GF-D8 (cell line): Measurements from ENCODE around the gene RYR3.
"Not testable (repeated sequence)": the region's sequence is repeated elsewhere in the genome, so short reads cannot be mapped to it uniquely, and the experiment has no call there.

Experiments
- DNase-seq: peaks from one replicate; lab custom pipeline; 2025; lab: John Stamatoyannopoulos, UW

Gene RYR3

DNA sequence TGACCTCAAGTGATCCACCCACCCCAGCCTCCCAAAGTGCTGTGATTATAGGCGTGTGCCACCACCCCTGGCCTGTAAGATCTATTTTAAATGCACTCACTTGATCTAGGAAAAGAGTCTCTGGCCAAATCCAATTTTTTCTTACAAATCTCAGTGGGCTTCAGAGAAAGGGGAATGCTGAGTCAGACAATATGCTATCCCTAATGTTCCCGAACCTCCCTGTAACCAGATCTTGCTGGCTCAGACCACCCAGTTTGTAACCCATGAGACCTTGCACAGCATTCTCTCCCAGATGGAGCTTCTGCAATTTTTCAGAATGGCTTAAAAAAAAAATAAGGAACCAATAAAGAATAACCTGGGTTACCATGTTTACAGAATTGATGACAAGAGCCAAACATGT is 205.8 kb downstream of the RYR3 start:
- DNase-seq, result no peak

DNA sequence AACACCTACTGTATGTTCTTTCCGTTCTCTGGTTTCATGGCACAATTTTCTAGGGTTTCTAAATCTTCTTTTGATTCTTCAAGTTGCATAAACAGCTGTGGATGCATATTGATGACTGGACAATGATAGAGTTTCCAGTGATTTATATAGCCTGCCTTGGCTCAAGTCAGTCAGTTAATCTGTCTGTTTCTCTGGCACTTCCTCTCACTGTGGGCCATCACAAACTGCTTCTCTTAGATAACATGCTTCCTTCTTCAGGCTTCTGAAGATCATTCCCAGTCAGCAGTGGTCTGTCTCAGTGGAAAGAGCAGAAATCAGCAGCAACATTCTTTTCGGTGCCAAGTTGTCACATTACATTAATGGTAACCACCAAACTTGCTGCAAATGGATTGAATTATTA is 207.2 kb downstream of the RYR3 start:
- DNase-seq, result no peak

DNA sequence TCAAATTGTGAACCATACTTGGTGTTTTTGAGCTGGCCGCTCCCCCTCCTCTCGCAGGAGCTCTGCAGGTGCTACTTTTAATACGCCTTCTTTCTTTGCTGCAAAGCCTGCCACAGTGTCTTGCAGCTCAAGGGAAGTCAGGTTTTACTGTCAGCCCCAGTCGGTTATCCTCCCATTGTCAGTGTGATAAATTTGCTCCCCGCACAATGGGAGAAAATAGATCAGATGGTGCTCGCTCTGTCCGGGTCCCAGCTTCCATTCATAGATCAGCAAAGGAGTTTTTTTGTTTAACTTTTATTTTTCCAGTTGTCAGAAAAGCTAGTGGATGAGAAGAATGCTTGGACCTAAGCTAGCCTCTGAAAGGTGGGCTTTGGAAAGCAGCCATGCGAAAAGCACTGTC is 207.7 kb downstream of the RYR3 start:
- DNase-seq, result no peak

DNA sequence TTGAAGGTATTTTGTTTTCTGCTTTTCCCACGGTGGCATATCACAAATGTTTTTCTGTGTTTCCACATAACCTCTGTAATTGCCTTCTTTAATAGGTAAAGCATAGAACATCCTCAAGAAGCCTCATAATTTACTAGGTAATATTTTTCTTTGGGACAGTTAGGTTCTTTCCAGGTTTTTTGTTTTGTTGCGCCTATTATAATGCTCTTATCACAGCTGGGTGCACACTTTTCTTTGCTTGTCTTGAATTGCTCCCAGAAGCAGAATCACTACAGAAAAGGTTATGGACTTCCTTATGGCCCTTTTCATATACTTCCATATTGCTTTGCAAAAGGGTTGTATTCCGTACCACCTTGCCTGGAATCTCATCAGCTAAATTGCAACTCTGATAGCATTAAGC is 213.5 kb downstream of the RYR3 start:
- DNase-seq, result no peak

DNA sequence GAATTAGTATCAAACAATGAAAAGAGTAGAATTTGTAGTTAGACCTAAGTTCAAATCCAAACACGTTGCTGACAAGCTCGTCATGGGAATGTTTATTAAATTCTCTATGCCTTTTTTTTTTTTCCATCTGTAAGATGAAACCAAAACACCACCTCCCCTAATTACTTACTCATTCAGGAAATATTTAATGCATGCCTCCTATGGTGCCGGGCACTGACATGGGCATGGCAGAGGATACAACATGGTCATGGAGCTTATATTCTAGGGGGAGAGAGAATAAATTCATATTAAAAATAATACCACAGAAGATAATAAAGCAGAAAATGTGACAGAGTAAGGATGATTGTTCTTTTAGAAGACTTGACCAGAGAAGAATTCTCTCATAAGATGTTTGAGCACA is 215.8 kb downstream of the RYR3 start:
- DNase-seq, result no peak

DNA sequence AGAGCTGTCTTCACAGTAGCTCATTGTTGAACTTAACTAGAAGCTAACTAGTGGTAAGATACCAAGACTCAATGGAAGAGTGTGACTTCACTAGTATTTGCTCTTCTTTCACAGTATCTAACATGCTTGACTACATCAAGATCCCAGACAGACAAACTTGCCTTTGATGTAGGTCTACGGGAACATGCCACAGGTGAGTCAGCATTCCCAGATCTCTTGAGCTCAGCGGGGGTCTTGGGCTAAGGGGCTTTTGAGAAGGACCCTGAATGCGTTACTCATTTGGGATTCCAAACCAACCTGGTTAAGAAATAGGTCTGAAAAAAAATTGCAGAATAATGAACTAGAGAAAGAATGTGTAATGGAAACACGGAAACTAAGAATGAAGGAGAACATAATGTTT is 222.4 kb downstream of the RYR3 start:
- no peak for DNase-seq

DNA sequence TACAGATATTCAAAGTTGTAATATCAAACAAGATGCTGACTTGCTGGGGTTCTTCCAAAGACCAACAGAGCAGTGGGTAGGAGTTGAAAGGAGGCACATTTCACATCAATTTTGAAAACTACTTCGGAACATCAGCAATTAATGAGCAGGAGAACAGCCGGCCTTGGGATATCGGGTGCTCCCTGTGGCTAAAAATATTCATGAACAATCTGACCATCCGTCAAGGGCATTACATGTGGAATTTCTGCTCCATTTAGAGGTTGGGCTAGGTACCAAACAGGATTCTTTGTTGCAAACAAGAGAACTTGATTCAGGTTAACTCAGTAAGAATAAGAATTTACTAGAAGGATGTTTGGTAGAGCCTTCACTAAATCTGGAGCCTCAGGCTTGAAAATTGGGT is 223.9 kb downstream of the RYR3 start:
- no peak for DNase-seq

DNA sequence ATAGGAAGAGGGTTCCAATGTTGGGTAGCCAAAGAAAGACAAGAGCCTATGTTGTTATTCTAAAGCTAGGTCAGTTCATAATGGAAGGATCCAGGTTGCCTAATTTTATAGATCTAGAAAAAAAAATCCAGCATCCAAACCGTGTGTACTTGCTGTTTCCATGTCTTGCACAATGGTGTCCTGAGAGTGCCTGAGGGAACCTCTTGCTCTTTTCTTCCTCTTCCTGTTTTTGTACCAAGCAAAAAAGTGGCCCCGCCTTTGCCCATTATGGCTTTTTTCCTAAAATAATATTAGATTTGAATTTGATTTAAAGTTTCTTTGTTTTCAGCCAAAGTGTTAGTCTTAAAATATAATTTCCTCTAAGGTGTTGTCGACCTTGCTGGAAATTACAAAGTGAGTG is 224.4 kb downstream of the RYR3 start:
- no peak for DNase-seq

DNA sequence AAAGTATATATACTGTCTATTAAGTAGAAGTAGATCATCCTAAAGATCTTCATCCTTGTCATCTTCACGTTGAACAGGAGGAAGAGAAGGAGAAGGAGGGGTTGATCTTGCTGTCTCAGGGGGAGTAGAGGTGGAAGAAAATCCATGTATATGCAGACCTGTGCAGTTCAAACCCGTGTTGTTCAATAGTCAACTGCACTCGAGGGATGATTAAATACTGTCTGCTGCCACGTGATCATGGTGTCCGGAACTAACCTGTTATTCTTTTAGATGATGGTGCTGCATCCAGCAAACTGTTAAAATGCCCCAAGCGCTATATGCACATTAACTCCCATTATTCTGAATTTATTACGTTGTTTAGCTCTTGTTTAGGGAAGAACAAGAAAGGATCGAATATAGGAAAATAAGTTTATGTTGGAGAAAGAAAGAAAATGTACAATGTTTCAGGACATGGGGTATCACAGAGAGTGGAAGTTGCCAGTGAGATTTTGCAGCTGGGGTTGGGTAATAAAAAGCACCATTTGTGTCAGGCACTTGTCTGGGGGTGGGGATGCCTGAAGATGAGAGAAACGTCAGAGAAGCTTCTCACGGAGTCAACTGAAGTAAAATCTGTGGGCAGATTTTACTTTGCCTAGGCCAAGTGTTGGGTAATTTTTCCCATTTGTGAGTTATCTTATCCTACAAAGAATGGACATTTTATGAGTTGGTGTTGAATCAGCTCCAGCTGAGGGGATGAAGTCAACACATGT is 229.2 kb downstream of the RYR3 start:
- no peak for DNase-seq

DNA sequence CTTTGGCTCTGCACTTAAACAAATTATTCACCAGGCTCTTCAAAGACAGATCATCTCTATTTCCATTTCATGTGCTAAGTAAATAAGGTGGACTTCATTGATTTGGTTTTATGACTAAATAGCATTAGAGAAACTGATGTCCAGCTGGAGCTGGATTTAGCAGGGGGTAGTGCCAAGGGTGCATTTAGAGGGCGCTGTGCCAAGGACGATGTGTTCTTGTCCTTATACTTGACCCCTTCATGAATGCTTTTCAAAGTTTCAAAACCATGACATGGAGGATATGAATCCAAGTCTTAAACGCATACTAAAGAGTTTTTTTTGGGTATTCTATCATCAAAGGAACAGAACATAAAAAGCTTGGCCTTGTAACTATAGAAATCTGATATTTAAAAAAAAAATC is 233.2 kb downstream of the RYR3 start:
- no peak for DNase-seq

DNA sequence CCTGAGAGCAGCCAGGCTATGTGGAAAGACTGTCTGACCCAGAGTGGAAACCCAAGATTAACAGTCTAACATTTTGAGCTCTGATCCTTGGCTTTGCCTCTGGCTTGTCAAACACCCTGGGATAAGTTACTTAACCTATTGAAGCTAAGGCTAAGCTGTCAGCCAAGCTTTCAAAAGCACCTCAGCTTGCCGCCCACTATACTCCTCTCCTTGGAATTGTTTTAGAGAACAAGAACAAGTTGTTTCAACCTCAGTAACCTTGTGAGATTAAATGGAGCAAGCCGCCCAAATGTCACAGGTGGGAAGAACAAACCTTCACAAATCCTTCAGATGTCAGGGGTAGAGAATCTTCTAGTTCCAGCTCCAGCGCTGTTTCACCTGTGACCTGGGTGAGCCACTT is 235.1 kb downstream of the RYR3 start:
- no peak for DNase-seq

DNA sequence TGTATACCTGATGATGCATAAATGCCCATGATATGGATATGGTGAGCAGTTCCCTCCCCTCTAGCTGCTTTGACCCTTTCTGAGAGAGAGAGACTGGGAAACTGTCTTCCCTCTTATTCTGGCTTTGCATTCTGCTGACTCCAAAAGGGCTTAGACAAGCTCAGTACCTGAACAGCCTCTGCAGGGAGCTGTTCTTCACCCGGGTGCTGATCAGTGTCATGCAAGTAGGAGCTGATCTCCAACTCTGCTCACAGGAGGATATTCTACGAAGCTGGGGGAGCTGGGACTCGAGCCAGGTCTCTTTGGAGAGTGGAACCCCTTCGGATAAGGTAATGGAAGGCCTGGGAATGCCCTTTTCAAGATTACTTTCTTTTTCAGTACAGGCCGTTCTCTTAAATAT is 237.1 kb downstream of the RYR3 start:
- no peak for DNase-seq

DNA sequence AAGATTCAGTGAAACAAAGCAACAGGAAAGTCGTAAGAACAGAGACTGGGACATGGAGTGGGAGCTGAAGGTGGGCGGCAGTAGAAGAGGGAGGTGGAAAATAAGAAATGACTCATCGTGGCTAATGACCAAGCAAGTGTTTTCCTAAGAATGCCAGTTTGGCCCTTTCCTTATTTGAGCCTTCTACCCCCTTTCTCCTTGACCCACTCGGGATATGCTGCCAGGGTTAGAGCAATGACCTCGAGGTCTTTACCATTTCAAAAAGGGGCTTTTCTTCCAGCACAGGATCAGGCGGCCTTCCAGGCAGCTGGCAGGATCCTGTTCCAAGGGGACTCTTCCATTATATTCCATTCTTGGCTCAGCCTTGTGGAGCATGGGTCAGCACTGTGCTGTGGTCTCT is 241.1 kb downstream of the RYR3 start:
- no peak for DNase-seq

DNA sequence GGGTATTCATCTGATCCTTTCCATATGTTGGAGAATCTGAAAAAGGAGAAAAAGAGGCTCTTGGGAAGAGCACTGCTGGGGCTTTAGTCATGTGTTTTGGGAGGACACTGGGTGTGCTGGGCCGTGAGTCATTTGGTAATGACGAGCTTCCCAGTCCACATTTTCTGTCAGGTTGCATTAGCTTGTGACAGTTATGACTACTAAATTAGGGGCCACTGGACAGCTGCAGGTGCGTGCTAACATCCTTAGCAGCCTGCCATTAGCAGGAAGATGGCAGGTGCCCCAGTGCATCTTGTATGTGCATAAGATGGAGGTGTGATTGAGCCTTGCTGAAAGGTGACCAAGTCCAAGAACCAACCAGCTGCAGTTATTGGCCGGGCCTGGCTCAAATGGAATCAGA is 242.4 kb downstream of the RYR3 start:
- no peak for DNase-seq

DNA sequence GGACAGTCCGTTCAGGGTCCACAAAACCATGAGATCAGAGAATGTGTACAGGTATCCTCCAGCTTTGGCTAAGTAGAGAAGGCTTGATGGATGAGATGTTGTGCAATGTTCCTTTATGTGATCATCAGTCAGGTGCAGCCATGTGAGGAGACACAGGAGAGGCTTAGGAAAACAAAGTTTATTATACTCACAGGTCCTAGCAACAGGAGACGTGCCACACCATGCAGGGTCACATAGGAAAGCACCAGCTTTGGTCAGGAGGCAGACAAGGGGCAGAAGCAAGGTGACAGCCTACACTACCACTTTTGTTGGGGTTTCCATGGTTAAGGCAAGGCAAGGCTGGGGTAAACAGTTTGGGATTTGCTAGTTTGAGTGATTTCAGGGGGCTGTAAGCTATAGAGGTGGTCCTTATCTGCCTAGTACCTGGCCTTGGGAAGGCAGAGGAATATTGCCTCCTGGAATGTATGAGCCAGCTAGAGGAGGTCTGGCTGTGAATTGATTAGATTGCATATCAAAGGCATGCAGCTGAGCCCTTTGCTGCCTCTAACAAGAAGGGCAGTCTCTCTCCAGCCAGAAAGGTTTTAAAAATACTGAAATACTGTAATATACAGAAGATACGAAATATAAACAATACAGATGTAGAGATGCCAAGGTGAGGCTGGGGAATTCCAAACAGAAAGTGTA is 248.6 kb downstream of the RYR3 start:
- no peak for DNase-seq

DNA sequence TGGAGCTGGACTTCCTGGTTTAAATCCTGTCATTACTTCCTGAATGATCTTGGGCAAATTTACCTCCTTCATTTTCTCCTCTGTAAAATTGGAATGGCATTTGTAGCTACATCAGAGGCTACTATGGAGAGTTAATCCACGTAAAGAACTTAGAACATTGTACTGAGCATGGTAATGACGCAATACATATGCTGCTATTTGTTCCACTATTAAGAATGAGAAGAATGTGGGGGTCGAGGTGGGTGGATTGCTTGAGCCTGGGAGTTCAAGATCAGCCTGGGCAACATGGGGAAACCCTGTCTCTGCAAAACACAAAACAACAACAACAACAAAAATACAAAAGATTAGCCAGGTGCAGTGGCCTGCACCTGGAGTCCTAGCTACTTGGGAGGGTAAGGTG is 250.6 kb downstream of the RYR3 start:
- DNase-seq, result no peak

DNA sequence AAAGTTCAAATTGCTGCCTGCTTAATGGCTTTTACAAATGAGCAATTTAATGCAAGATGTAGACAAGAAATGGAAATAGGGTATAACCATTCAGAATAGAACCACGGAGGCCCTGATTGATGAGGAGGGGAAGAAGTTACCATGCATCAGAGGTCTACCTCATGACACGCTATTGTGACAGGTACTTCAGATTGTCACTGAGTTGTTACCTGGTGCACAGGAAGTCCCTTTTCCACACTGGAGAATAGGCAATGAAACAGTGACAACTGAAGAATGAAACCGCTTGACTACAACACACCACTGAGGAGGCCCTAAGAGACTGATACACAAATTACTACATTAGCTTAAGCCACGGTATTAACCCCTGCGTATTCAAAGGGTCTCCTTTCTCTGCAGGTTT is 251.2 kb downstream of the RYR3 start:
- no peak for DNase-seq

DNA sequence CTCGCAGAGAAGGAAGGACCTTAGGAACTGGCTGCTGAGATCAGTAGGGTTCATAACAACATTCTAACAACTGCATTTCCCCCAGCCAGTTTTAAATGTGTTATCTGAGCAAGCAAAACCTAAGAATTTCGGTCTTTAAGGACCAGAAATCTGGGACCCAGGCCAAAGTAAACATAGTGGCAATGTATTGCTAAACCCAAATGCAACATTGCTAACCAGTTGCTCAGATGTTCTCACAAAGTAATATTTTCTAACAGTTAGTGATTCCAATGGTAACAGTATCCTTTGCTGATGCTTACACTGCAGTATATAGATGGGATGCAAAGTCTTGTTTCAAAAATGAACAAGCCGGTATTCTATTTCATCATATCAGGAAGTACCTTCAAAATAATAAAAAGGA is 254.3 kb downstream of the RYR3 start:
- DNase-seq, result no peak

DNA sequence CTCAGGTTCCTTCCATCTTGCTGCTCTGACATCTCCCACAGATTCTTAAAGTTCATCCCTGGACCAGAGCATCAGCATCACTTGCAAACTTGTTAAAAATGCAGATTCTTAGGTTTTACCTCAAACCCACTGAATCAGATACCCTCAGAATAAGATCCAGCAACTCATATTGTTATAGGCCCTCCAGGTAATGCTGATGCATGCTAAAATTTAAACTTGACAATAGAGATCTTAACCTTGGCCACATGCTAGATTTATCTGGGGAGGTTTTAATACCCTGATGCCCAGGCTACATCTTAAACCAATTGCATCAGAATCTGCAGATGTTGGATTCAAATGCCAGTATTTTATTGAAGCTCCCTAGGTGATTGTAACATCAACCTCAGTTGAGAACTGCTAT is 256.9 kb downstream of the RYR3 start:
- DNase-seq, result no peak

DNA sequence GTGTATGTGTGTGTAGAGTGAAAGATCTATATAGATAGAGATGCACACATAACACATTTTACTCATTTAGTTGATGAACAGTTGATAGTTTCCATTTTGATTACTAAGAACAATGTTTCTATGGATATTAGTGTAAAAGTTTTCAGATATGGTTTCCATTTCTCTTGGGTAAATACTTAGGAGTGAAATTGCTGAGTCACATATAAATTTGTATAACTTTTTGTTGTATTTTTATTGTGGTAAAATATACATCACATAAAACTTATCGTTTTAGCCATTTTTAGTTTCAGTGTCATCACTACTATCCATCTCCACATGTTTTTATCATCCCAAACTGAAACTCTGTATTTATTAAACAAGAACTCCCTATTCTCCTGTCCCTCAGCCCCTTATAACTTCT is 258.3 kb downstream of the RYR3 start:
- DNase-seq, result no peak

DNA sequence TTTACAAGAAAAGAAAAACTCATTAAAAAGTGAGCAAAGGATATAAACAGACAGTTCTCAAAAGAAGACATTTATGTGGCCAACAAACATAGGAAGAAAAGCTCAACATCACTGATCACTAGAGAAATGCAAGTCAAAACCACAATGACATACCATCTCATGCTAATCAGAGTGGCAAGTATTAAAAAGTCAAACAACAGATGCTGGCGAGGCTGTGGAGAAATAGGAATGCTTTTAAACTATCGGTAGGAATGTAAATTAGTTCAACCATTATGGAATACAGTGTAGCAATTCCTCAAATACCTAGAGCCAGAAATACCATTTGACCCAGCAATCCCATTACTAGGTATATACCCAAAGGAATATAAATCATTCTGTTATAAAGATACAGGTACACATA is 267.1 kb downstream of the RYR3 start:
- DNase-seq, result not testable (repeated sequence)

DNA sequence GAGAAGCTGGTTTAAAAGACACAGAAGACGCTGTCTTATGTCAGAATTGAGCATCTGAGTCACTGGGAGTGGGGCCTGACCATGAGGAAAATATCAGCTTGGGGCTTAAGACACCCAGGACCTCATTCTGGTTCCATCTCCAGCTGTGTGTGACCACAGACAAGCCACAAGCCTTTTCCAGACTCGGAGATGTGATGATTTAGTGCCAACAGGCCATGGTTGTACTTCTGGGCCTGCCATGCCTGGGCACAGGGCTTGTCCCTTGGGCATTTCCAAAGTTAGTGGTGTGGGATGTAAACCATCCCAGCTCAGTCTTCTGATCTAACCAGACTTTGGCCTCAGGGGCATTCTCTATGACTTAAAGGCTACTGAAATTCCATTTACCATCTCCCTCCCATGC is 269.8 kb downstream of the RYR3 start:
- no peak for DNase-seq

DNA sequence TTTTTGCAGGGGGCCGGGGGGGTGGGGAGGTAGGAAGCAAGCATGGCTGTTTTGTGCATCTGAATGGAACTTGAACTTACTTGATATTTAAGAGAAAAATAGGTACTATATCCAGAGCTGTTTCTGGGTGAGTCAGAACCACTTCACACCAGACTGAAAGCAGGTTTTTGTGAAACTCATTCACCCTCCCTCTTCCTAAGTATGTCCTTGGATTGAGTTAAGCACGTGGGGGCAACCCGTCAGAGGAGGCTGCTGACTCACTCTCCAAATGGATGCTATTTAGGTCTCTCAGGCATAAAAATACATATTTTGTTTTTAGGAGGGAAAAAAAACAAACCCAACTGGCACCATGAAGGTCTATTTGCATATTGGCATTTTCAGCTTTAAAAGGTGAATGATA is 270.3 kb downstream of the RYR3 start:
- DNase-seq, result no peak

DNA sequence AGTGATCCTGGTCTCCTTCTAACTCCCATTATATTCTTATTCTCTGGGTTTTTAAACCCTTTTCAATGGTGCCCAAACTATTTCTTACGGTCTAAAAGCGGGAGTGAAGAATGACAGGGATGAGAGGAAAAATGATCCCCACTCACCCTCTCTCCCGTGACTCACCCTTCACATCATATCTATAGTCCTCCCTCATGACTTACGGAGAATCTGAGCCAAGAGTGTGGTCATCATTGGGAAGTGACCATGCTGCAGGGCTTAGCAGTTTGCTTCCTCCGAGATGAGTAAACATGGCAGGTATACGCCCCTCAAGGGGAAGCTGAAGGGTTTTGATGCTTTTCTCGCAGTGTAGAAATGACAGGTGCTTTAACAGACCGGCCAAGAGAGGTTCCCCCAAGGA is 274.0 kb downstream of the RYR3 start:
- no peak for DNase-seq
